Muscle of leg (tissue), 11 donors: Measurements from ENCODE around the gene TMEM108. TPM values are rescaled to one million over a fixed set of nuclear protein-coding genes. Genes with fewer than 3 reads are reported as not detected.
A peak's percentile ranks its signal among the peaks of the same experiment; 100 is the strongest.

Source experiments
- DNase-seq: peaks from one replicate; pipeline ENCODE4 v3.0.0; 2013
- H3K27ac ChIP-seq: one replicate; pipeline ENCODE4 v1.5.1; 2013; ENCODE audit warnings: mild to moderate bottlenecking, low read length, control low read depth
- H3K27me3 ChIP-seq: one replicate; pipeline ENCODE4 v1.6.1; 2013; ENCODE audit warnings: low read length; ENCODE audit not compliant: control insufficient read depth, insufficient read depth
- H3K36me3 ChIP-seq: one replicate; pipeline ENCODE4 v1.6.1; 2013; ENCODE audit warnings: low read length; ENCODE audit not compliant: control insufficient read depth, insufficient read depth
- H3K4me1 ChIP-seq: one replicate; pipeline ENCODE4 v1.6.1; 2013; ENCODE audit warnings: low read length; ENCODE audit not compliant: control insufficient read depth, insufficient read depth
- H3K4me3 ChIP-seq: one replicate; pipeline ENCODE4 v1.5.1; 2013; ENCODE audit warnings: low read length, control low read depth
- H3K9me3 ChIP-seq: replicated peaks from 2 replicates; pipeline ENCODE4 v1.6.1; 2013; ENCODE audit warnings: low read depth, low read length; ENCODE audit not compliant: control insufficient read depth
- WGBS: methylation state at CpG from one replicate; pipeline ENCODE4 v1.1.5; 2013; ENCODE audit warnings: missing lambda C conversion rate; ENCODE audit not compliant: insufficient coverage; 5-methylcytosine and 5-hydroxymethylcytosine counted together
- polyA plus RNA-seq, 8 donors: library from polyadenylated mRNA; unstranded; fragments of 120-200 nt; gene quantifications; one replicate each; pipeline versions ENCODE4 v1.2.1 to v1.2.3, GENCODE V29; 2013; ENCODE audit warnings: inconsistent platforms in 1 of 8, low replicate concordance in 1 of 8; ENCODE audit not compliant: insufficient read length in 8 of 8, insufficient read depth in 1 of 8
- total RNA-seq: library from RNA; stranded (reverse); fragments of 120-200 nt; gene quantifications from one replicate; pipeline ENCODE4 v1.2.4, GENCODE V29; 2013

TMEM108 gene
- total and polyA plus RNA-seq, 9 donors: 6.3 to 27.3 (median 17.4) TPM

GRCh38 chr3:133268726-133269134 is 230.5 kb downstream of the TMEM108 start:
- H3K27ac ChIP-seq: peak overlapping the region; percentile 49
- no CpG with 5 or more reads among the region's 1 CpG for WGBS
- H3K27me3 ChIP-seq: no peaks in the 10 kb centered on the region
- H3K4me3 ChIP-seq: no peak overlapping the region
- no peaks in the 10 kb centered on the region for H3K36me3 ChIP-seq
- DNase-seq: peak; percentile 94
- H3K4me1 ChIP-seq: peaks cover 12% of the 10 kb centered on the region
- no peaks in the 10 kb centered on the region for H3K9me3 ChIP-seq

GRCh38 chr3:133269393-133269792 is 231.2 kb downstream of the TMEM108 start:
- H3K27ac ChIP-seq: no peak overlapping the region
- H3K27me3 ChIP-seq: no peaks in the 10 kb centered on the region
- H3K36me3 ChIP-seq: no peaks in the 10 kb centered on the region
- H3K9me3 ChIP-seq: no peaks in the 10 kb centered on the region
- WGBS: no CpG with 5 or more reads among the region's 1 CpG
- H3K4me3 ChIP-seq: no peak overlapping the region
- H3K4me1 ChIP-seq: peaks cover 12% of the 10 kb centered on the region
- DNase-seq: peak; percentile 30

GRCh38 chr3:133270631-133271030 is 232.4 kb downstream of the TMEM108 start:
- 17% methylated on average over 1 of the region's 1 CpG for WGBS
- H3K4me3 ChIP-seq: no peak overlapping the region

GRCh38 chr3:133271042-133271441 is 232.9 kb downstream of the TMEM108 start:
- Histone ChIP-seq H3K4me3 (no peak overlapping the region), H3K27me3 (no peaks in the 10 kb centered on the region), H3K4me1 (peaks cover 12% of the 10 kb centered on the region), H3K36me3 (no peaks in the 10 kb centered on the region), H3K27ac (no peak overlapping the region), H3K9me3 (no peaks in the 10 kb centered on the region)
- DNase-seq: peak; percentile 33
- 100% methylated on average over 1 of the region's 3 CpGs for WGBS

More at GRCh38 chr3:133270631-133271030, 232.4 kb downstream of the TMEM108 start:
- Histone ChIP-seq H3K27ac (no peak overlapping the region), H3K9me3 (no peaks in the 10 kb centered on the region), H3K36me3 (no peaks in the 10 kb centered on the region), H3K27me3 (no peaks in the 10 kb centered on the region), H3K4me1 (peaks cover 12% of the 10 kb centered on the region)
- DNase-seq: no peak

GRCh38 chr3:133271539-133271938 is 233.3 kb downstream of the TMEM108 start:
- WGBS: 65% methylated on average over 3 of the region's 4 CpGs
- H3K36me3 ChIP-seq: no peaks in the 10 kb centered on the region
- no peaks in the 10 kb centered on the region for H3K27me3 ChIP-seq
- peak; percentile 66 for DNase-seq
- H3K4me1 ChIP-seq: peaks cover 12% of the 10 kb centered on the region
- H3K4me3 ChIP-seq: no peak overlapping the region
- H3K9me3 ChIP-seq: no peaks in the 10 kb centered on the region
- no peak overlapping the region for H3K27ac ChIP-seq

GRCh38 chr3:133273346-133273745 is 235.2 kb downstream of the TMEM108 start:
- Histone ChIP-seq H3K4me3 (no peak overlapping the region), H3K36me3 (no peaks in the 10 kb centered on the region), H3K4me1 (peaks cover 7% of the 10 kb centered on the region), H3K27ac (no peak overlapping the region), H3K27me3 (no peaks in the 10 kb centered on the region), H3K9me3 (no peaks in the 10 kb centered on the region)
- WGBS: no CpG with 5 or more reads among the region's 2 CpGs
- DNase-seq: no peak

- no peaks in the 10 kb centered on the region for H3K36me3 ChIP-seq
- no peak for DNase-seq
- H3K27me3 ChIP-seq: no peaks in the 10 kb centered on the region
- H3K4me3 ChIP-seq: no peak overlapping the region
- no peak overlapping the region for H3K27ac ChIP-seq
- peaks cover 4% of the 10 kb centered on the region for H3K4me1 ChIP-seq
- no peaks in the 10 kb centered on the region for H3K9me3 ChIP-seq
Observed at GRCh38 chr3:133274477-133274876, 236.3 kb downstream of the TMEM108 start.

GRCh38 chr3:133276594-133276993 is 238.4 kb downstream of the TMEM108 start:
- WGBS: no CpG with 5 or more reads among the region's 4 CpGs

GRCh38 chr3:133277813-133278212 is 239.6 kb downstream of the TMEM108 start:
- Histone ChIP-seq H3K4me1 (no peaks in the 10 kb centered on the region), H3K36me3 (no peaks in the 10 kb centered on the region), H3K4me3 (no peak overlapping the region), H3K9me3 (no peaks in the 10 kb centered on the region), H3K27me3 (no peaks in the 10 kb centered on the region), H3K27ac (no peak overlapping the region)
- no peak for DNase-seq
- WGBS: no CpG with 5 or more reads among the region's 2 CpGs

More at GRCh38 chr3:133276594-133276993, 238.4 kb downstream of the TMEM108 start:
- Histone ChIP-seq H3K27ac (no peak overlapping the region), H3K9me3 (no peaks in the 10 kb centered on the region), H3K4me1 (no peaks in the 10 kb centered on the region), H3K36me3 (no peaks in the 10 kb centered on the region), H3K27me3 (no peaks in the 10 kb centered on the region), H3K4me3 (no peak overlapping the region)
- no peak for DNase-seq

- Histone ChIP-seq H3K27ac (no peak overlapping the region), H3K4me1 (no peaks in the 10 kb centered on the region), H3K4me3 (no peak overlapping the region), H3K36me3 (no peaks in the 10 kb centered on the region), H3K9me3 (no peaks in the 10 kb centered on the region), H3K27me3 (no peaks in the 10 kb centered on the region)
- DNase-seq: no peak
- 100% methylated on average over 1 of the region's 7 CpGs for WGBS
Observed at GRCh38 chr3:133278260-133279043, 240.3 kb downstream of the TMEM108 start.
